ENCODE results near the gene LCP1. TPM values are rescaled to one million over a fixed set of nuclear protein-coding genes. Genes with fewer than 3 reads are reported as not detected.
"Not testable (repeated sequence)": the region's sequence is repeated elsewhere in the genome, so short reads cannot be mapped to it uniquely, and the experiment has no call there.

The LCP1 gene, protein sequence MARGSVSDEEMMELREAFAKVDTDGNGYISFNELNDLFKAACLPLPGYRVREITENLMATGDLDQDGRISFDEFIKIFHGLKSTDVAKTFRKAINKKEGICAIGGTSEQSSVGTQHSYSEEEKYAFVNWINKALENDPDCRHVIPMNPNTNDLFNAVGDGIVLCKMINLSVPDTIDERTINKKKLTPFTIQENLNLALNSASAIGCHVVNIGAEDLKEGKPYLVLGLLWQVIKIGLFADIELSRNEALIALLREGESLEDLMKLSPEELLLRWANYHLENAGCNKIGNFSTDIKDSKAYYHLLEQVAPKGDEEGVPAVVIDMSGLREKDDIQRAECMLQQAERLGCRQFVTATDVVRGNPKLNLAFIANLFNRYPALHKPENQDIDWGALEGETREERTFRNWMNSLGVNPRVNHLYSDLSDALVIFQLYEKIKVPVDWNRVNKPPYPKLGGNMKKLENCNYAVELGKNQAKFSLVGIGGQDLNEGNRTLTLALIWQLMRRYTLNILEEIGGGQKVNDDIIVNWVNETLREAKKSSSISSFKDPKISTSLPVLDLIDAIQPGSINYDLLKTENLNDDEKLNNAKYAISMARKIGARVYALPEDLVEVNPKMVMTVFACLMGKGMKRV
- 3.3 TPM for polyA plus RNA-seq (2013, experiment 1 of 2)
- polyA plus RNA-seq (2013, experiment 2 of 2): 3.8 TPM

DNA sequence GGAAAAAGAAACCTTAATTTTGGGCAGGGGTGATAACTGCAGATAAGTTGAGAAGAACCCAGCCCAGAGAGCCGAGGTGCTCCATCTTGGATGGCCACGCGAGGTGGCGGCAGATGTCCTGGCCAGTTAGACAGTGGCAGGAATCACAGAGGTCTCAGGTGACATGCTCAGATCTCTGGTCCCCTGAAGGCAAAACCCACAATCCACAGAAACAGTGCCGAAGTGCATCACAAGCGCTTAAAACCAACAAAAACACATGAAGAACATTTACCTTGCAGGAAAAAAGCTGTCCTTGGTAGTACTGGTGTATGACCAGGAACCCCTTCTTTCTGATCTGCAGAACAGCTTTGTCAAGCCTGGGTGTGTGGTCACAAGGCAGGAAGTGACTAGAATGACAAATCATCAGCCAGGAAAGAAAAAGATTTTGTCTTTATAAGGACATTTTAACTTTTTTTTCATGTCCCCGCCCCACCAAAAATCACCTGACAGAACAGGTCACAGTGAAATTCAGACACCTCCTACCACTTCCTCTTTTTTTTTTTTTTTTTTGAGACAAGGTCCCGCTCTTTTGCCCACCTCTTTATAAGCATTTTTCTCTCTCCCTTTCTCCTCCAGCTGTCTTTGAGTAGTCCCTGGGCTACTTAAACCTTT is at the start of gene LCP1:
Gene LCP1 (minus strand): TSS at position 338 of the 651 bp plus-strand sequence. CDS start 22,515 bp downstream, outside the sequence.
- H3K9me3 ChIP-seq (ENCODE audit: insufficient read depth, low read depth, low read length): no peaks in the 10 kb centered on the region
- H3K27me3 ChIP-seq (ENCODE audit: insufficient read depth, low read length): no peaks in the 10 kb centered on the region
- H3K4me1 ChIP-seq (ENCODE audit: insufficient read depth, low read length): peaks cover 13% of the 10 kb centered on the region
- WGBS: 97% methylated on average over 8 of the region's 8 CpGs
- no peak within 1 kb of the TSS for H3K9ac ChIP-seq (ENCODE audit: low read depth, low read length)
- no peaks in the 10 kb centered on the region for H3K36me3 ChIP-seq (ENCODE audit: insufficient read depth, low read length)
- H3K27ac ChIP-seq (ENCODE audit: low read depth, low read length): no peak within 1 kb of the TSS
- H3K4me3 ChIP-seq (ENCODE audit: low read length): no peak within 1 kb of the TSS

DNA sequence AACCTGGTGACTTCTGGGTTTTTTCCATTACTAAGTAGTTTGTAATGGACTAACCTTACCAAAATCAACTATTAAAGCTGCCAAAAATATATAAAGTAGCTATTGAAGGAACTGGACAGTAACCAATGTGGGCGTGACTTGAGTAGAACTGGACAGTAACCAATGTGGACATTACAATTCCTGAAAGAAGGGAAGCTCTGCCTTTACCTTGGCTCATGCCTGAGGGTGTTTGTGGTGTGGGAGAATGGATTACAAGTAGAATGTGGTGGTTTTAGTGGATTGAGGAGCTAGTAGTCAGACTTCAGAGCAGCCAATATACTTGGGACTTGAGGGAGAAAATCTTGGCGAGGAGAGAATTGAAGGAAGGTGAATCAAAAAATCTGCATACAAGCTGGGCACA is 47.3 kb upstream of the LCP1 start:
- H3K9me3 ChIP-seq (ENCODE audit: insufficient read depth, low read depth, low read length): no peaks in the 10 kb centered on the region
- WGBS: 95% methylated on average over 2 of the region's 2 CpGs
- H3K27ac ChIP-seq (ENCODE audit: low read depth, low read length): no peak overlapping the region
- no peaks in the 10 kb centered on the region for H3K27me3 ChIP-seq (ENCODE audit: insufficient read depth, low read length)
- no peak overlapping the region for H3K4me3 ChIP-seq (ENCODE audit: low read length)
- no peaks in the 10 kb centered on the region for H3K36me3 ChIP-seq (ENCODE audit: insufficient read depth, low read length)
- H3K4me1 ChIP-seq (ENCODE audit: insufficient read depth, low read length): no peaks in the 10 kb centered on the region
- H3K9ac ChIP-seq (ENCODE audit: low read depth, low read length): no peak overlapping the region

DNA sequence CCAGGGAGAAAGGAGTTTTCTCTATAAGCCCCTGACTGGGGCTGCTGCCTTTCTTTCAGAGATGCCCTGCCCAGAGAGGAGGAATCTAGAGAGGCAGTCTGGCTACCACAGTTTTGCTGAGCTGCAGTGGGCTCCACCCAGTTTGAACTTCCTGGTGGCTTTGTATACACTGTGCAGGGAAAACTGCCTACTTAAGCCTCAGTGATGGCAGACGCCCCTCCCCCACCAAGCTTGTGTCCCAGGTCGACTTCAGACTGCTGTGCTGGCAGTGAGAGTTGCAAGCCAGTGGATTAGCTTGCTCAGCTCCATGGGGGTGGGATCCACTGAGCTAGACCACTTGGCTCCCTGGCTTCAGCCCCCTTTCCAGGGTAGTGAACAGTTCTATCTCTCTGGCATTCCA is 38.3 kb upstream of the LCP1 start:
- H3K27me3 ChIP-seq (ENCODE audit: insufficient read depth, low read length); H3K36me3 ChIP-seq (ENCODE audit: insufficient read depth, low read length); H3K27ac ChIP-seq (ENCODE audit: low read depth, low read length); H3K4me3 ChIP-seq (ENCODE audit: low read length); H3K4me1 ChIP-seq (ENCODE audit: insufficient read depth, low read length); H3K9me3 ChIP-seq (ENCODE audit: insufficient read depth, low read depth, low read length); H3K9ac ChIP-seq (ENCODE audit: low read depth, low read length): not testable (repeated sequence)
- WGBS: 35% methylated on average over 2 of the region's 2 CpGs

DNA sequence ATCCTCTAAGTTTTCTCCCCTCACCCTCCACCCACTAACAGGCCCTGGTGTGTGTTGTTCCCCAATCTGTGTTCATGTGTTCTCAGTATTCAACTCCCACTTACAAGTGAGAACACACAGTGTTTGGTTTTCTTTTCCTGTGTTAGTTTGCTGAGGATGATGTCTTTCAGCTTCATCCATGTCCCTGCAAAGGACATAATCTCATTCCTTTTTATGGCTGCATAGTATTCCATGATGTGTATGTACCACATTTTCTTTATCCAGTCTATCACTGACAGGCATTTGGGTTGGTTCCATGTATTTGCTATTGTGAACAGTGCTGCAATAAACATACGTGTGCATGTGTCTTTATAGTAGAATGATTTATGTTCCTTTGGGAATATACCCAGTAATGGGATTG is 32.8 kb upstream of the LCP1 start:
- 85% methylated on average over 1 of the region's 1 CpG for WGBS
- peaks cover 39% of the 10 kb centered on the region for H3K27me3 ChIP-seq (ENCODE audit: insufficient read depth, low read length)
- not testable (repeated sequence) for H3K9ac ChIP-seq (ENCODE audit: low read depth, low read length); H3K9me3 ChIP-seq (ENCODE audit: insufficient read depth, low read depth, low read length); H3K4me1 ChIP-seq (ENCODE audit: insufficient read depth, low read length); H3K36me3 ChIP-seq (ENCODE audit: insufficient read depth, low read length); H3K27ac ChIP-seq (ENCODE audit: low read depth, low read length); H3K4me3 ChIP-seq (ENCODE audit: low read length)

DNA sequence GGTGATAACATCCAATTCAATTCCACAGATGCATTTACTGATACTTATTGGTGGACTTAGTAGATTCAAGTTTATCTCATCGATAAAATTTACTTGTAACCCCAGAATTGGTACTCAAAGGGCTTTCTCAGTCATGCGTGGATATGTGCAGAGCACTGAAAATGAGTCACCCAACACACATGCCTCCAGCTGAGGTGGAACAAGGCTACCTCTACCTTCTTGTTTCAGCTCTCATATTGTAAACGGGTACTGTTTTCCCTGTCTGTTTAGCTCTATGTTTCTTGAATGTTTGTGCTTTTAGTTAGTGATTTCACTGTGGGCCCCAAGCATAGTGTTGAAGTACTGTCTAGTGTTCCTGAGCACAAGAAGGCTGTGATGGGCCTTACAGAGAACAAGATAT is 31.3 kb upstream of the LCP1 start:
- no peaks in the 10 kb centered on the region for H3K9me3 ChIP-seq (ENCODE audit: insufficient read depth, low read depth, low read length)
- H3K27me3 ChIP-seq (ENCODE audit: insufficient read depth, low read length): peaks cover 39% of the 10 kb centered on the region
- H3K4me1 ChIP-seq (ENCODE audit: insufficient read depth, low read length): peaks cover 7% of the 10 kb centered on the region
- WGBS: 89% methylated on average over 3 of the region's 3 CpGs
- H3K4me3 ChIP-seq (ENCODE audit: low read length): no peak overlapping the region
- H3K27ac ChIP-seq (ENCODE audit: low read depth, low read length): no peak overlapping the region
- H3K36me3 ChIP-seq (ENCODE audit: insufficient read depth, low read length): no peaks in the 10 kb centered on the region
- no peak overlapping the region for H3K9ac ChIP-seq (ENCODE audit: low read depth, low read length)

DNA sequence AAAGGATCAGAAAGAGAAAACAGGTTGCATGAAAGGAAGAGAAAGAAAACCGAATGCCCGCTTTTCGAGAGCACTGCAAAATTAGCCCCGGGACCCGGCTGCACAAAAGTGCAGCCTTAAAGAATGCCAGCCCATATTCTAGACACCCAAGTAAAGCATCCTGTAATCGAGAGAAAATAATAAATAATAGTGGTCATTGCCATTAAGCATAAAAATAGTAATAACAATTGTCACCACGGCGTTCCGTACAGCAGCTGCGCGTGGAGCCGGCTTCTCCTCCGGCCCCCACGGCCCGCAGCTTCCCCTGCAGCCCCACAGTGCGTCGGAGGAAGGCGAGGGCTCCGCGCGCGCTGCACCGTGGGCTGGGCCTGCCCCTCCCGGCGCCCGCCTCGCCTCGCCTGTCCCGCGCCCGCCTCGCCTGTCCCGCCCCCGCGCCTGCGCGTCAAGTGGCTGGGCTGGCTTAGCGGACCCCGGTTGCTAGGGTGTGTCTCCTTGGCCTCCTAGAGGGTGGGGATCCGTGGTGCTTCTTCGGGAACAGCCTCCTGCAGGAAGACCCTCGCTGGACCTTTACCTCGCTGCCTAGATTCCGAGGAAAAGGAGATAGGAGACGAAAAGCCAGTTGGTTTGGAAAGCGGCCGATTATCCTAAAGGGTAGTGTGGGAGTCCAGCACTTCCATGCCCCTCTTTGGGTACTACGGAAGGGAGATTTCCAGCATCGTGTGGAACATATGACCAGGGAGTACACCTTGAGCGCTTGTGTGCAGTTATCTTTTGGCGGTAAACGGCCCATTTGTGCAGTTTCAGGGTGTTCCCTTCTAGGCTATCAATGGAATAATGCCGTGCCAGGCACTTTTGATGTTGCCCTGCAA is 29.7 kb upstream of the LCP1 start, which contains the start of gene LRRC63:
Gene LRRC63 (plus strand): TSS at position 446 of the 869 bp plus-strand sequence. CDS start 1,107 bp downstream, outside the sequence.
- Histone ChIP-seq H3K9me3 (ENCODE audit: insufficient read depth, low read depth, low read length) (no peaks in the 10 kb centered on the region), H3K9ac (ENCODE audit: low read depth, low read length) (peak within 1 kb of the TSS; percentile 38; the same call in 1 of the 2 replicates), H3K4me3 (ENCODE audit: low read length) (peak within 1 kb of the TSS; percentile 57), H3K27me3 (ENCODE audit: insufficient read depth, low read length) (peaks cover 39% of the 10 kb centered on the region), H3K36me3 (ENCODE audit: insufficient read depth, low read length) (no peaks in the 10 kb centered on the region), H3K27ac (ENCODE audit: low read depth, low read length) (no peak within 1 kb of the TSS), H3K4me1 (ENCODE audit: insufficient read depth, low read length) (peaks cover 12% of the 10 kb centered on the region)
- 15% methylated on average over 52 of the region's 53 CpGs for WGBS

DNA sequence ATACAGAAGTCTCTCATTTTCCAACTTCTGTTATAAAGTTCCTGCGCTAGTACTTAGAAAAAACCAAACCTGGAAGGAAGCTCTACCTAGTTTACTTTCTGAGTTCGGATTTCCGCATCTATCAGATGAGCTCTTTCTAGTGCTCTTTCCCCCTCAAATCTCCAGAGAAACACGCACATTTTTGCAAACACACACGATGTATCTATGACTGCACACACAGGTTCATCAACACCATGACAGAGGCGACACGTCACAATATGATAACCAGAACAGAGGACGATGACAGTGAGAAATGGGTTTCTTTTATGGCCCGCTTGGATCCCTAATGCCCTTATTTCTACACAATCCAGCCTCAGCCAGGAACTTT is 29.1 kb upstream of the LCP1 start:
- Histone ChIP-seq H3K27me3 (ENCODE audit: insufficient read depth, low read length) (peaks cover 39% of the 10 kb centered on the region), H3K9ac (ENCODE audit: low read depth, low read length) (no peak overlapping the region), H3K27ac (ENCODE audit: low read depth, low read length) (no peak overlapping the region), H3K9me3 (ENCODE audit: insufficient read depth, low read depth, low read length) (no peaks in the 10 kb centered on the region), H3K4me1 (ENCODE audit: insufficient read depth, low read length) (peaks cover 12% of the 10 kb centered on the region), H3K36me3 (ENCODE audit: insufficient read depth, low read length) (no peaks in the 10 kb centered on the region), H3K4me3 (ENCODE audit: low read length) (peak overlapping the region; percentile 57)
- WGBS: 83% methylated on average over 7 of the region's 9 CpGs

DNA sequence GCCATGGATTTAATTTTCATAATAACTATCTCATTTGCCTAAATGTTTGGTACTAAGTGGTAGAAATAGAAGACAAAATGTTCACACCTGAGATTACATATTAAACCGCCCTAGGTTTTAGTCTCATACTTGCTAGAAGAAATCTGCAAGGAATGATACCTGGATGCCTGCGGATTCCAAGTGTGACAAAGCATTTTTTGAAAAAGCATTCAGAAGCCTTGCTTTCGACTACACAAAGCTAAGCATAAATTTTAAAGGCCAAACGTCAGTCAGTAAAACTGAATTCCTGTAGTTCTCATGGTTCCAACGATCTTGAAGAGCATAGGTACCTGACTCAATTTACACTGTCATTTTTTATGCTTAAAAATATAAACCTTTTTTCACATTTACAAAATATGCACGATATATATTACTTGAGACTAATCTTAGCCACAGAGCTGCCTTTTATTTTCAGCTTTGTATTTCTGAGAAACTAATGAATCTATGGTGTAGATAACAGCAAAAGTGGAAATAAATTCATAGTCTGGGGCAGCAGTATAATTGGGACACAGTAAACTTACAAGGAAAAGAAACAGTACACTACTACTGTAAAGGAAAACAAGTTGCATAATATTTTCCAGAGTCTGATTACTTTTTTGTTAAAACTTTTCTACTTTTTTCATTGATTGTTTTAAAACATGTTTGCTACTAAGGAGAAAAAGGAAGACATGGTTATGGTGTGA is 28.5 kb upstream of the LCP1 start:
- H3K36me3 ChIP-seq (ENCODE audit: insufficient read depth, low read length): no peaks in the 10 kb centered on the region
- no peak overlapping the region for H3K4me3 ChIP-seq (ENCODE audit: low read length)
- no peak overlapping the region for H3K27ac ChIP-seq (ENCODE audit: low read depth, low read length)
- H3K4me1 ChIP-seq (ENCODE audit: insufficient read depth, low read length): peaks cover 12% of the 10 kb centered on the region
- WGBS: 90% methylated on average over 6 of the region's 6 CpGs
- H3K9me3 ChIP-seq (ENCODE audit: insufficient read depth, low read depth, low read length): no peaks in the 10 kb centered on the region
- H3K9ac ChIP-seq (ENCODE audit: low read depth, low read length): no peak overlapping the region
- peaks cover 39% of the 10 kb centered on the region for H3K27me3 ChIP-seq (ENCODE audit: insufficient read depth, low read length)

DNA sequence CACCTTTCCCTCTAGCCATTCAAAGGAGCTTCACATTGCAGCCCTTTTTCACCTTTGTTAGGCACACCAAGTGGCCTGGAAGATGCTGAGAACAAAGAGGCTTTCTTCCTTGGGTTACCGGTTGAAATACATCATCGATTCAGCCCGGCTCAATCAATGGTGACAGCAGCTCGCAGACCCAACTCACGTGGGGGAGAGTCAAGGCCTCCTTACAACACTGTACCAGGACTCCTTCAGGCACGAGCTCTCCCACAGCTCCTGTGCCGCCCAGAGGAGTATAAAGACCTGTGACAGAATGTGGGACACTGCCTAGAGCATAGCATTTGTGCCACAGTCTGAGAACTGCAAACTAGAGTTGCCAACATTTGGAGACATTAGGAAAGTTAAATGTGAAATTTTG is 25.9 kb upstream of the LCP1 start:
- Histone ChIP-seq H3K27me3 (ENCODE audit: insufficient read depth, low read length) (peaks cover 31% of the 10 kb centered on the region), H3K27ac (ENCODE audit: low read depth, low read length) (no peak overlapping the region), H3K9ac (ENCODE audit: low read depth, low read length) (no peak overlapping the region), H3K9me3 (ENCODE audit: insufficient read depth, low read depth, low read length) (no peaks in the 10 kb centered on the region), H3K36me3 (ENCODE audit: insufficient read depth, low read length) (no peaks in the 10 kb centered on the region), H3K4me3 (ENCODE audit: low read length) (no peak overlapping the region), H3K4me1 (ENCODE audit: insufficient read depth, low read length) (peaks cover 12% of the 10 kb centered on the region)
- 82% methylated on average over 7 of the region's 7 CpGs for WGBS

DNA sequence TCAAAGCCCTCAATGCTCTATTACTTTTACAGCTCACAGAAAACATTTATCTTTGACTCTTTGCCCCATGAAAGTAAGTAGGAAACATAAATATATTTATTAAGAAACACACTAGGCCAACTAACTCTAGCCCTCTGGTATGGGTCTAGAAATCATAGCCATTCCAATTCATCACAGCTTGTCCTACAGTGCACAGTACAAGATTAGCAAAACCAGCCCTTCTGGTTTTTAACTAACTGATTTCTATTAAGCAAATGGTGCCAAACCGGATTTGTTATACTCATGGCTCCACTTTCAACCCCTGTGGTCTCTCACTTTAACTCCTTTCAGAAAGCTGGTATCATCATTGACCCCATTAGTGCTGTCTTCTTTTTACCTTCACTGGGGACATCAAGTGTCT is 24.2 kb upstream of the LCP1 start:
- Histone ChIP-seq H3K9ac (ENCODE audit: low read depth, low read length) (no peak overlapping the region), H3K27ac (ENCODE audit: low read depth, low read length) (no peak overlapping the region), H3K4me1 (ENCODE audit: insufficient read depth, low read length) (peaks cover 8% of the 10 kb centered on the region; the same call in 1 of the 2 replicates), H3K36me3 (ENCODE audit: insufficient read depth, low read length) (no peaks in the 10 kb centered on the region), H3K4me3 (ENCODE audit: low read length) (no peak overlapping the region), H3K27me3 (ENCODE audit: insufficient read depth, low read length) (peaks cover 15% of the 10 kb centered on the region), H3K9me3 (ENCODE audit: insufficient read depth, low read depth, low read length) (no peaks in the 10 kb centered on the region)
- WGBS: 90% methylated on average over 1 of the region's 1 CpG

Measured in HUES64 (cell line).